AG08396 (cell line): ENCODE measurements around the gene CACNA1B.

ENCODE experiments used
- DNase-seq: peaks from one replicate; pipeline ENCODE4 v3.0.0; 2012; ENCODE audit warnings: low spot score, mixed read lengths

CACNA1B gene

GRCh38 chr9:137920753-137921152 lies 43.2 kb downstream of the CACNA1B start:
- DNase-seq, result no peak

DNA sequence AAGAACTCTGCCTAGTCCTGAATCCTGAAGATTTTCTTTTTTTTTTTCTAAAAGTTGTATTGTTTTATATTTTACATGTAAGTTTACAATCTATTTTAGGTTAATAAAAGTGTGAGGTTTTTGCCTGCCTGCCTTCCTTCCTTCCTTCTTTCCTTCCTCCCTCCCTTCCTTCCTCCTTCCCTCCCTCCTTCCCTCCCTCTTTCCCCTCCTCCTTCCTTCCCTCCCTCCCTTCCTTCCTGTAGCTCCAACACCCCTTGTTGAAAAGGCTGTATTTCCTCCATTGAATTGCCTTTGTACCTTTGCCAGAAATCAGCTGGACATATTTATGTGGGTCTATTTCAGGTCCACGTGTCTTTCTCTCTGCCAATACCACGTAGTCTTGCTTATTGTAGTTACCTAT lies 46.6 kb downstream of the CACNA1B start:
- DNase-seq, result no peak

- DNase-seq, result no peak
Observed at GRCh38 chr9:137924761-137925369, 47.3 kb downstream of the CACNA1B start.

DNA sequence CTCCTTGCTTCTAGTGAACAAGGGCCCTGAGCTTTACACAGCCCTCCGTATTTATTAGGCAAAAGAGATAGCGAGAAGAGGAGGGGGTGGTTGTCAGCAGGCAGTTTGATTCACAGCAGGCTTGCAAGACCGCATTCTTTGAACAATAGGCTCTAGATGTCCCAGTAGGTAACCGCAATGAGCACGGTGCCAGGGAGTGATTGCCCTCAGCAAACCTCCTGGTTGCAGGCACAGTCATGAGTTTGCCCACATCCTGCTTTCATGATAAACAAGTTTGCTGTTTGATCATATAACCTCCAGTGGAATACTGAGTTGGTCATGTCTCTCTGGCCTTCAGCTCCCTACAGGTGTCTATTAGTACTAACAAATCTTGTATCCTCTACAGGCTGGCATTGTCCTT lies 66.1 kb downstream of the CACNA1B start:
- no peak for DNase-seq

DNA sequence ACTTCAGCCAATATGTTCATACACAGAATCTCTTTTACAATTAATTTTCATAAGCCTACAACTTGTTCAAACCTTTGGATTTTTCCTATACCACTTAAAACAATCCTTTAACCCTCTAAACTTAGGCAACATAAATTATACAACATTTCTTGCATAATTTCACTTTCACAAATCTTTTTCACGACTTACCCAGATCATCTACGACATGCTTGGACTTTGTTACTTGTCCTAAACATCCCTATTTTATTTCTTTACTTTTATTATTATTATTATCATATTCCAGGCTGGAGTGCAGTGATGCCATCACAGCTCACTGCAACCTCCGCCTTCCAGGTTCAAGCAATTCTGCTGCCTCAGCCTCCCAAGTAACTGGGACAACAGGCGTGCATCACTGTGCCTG lies 68.0 kb downstream of the CACNA1B start:
- no peak for DNase-seq

DNA sequence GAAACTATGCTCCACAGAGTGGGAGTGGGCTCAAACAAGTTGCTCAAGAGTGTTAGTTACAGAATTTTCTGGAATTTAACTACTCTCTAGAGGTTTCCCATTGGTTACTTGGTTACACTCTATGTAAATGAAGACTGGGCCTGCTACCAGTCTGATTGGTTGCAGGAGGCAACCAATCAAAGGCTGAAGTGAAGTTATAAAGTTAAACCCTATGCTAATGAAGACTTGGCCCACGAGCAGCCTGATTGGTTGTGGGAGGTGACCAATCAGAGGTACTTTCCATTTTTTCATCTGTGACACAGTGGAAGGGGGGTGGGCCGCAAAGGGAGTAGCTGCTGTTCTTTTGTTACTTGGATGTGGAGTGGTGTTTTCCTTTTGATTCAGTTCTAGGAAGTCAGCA lies 69.4 kb downstream of the CACNA1B start:
- DNase-seq, result no peak

GRCh38 chr9:137948642-137949041 lies 71.1 kb downstream of the CACNA1B start:
- no peak for DNase-seq

GRCh38 chr9:137949260-137949659 lies 71.7 kb downstream of the CACNA1B start:
- no peak for DNase-seq

GRCh38 chr9:137951107-137951506 lies 73.5 kb downstream of the CACNA1B start:
- DNase-seq, result no peak

GRCh38 chr9:137951597-137952490 lies 74.3 kb downstream of the CACNA1B start:
- DNase-seq, result no peak

DNA sequence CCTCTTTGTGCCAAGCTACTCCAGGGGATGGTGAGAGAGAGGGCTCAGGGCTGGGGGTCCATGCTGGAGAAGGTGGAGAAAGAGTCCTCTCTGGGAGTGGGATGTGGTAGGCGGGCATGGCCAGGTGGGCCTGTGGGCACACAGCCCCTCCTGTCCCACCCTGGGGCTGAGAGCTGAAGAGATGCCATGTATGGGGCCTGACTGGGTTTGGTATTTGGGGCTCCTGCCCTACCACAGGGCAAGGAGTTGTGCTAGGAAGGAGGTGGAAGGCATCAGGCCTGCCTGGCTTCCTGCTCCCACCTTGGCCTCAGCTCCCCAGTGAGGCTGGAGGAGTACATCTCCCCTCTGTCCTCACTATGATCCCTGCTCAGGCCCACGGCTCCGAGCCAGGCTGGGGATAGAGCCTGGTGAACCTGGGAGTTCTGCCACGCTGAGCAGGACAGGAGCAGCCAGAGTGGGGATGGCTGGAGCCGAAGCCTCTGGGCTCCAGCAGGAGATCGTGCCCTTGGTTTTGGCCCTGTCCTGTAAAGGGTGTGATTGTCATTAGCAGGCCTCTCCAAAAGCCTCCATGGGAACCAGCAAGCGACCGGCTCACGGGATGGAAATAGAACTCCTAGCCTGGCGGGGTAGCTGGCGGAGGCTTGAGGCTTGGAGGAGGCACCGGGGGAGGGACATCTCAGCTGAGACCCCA lies 75.5 kb downstream of the CACNA1B start:
- DNase-seq, result no peak

GRCh38 chr9:137953683-137954438 lies 76.3 kb downstream of the CACNA1B start:
- peak; percentile 2 for DNase-seq

GRCh38 chr9:137955224-137955570 lies 77.6 kb downstream of the CACNA1B start:
- no peak for DNase-seq

- DNase-seq, result no peak
Observed at GRCh38 chr9:137955586-137955985, 78.0 kb downstream of the CACNA1B start.

- DNase-seq, result no peak
Observed at GRCh38 chr9:137956039-137956438, 78.5 kb downstream of the CACNA1B start.

DNA sequence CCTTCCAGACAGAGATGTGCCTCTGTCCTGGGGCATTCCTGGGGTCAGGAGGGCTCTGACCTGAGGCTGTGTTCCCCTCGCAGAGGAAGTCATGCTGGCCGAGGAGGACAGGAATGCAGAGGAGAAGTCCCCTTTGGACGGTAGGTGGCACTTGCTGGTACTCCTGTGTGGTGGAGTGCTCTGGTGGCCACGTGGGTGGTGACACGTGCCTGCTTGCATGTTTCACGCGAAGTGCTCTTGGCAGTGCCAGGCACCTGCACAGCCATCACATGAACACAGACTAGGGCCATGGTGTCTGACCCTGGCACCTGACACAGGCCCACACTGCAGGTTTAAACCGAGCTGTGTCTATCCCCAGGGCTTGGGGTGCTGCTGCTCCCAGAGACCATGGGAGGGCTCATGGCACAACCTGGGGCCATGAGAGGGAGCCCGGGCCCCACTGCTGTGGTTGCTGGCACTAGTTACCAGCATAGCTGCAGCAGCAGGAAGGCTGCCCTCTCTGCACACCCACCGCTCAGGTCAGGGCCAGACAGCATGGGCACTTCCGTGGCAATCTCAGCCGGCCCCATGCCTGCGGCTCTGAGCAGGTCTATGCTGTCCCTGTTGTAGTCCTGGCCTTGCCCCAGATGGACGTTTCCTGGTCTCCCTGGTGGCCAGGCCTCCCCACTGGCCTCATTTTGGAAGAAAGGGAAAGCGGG lies 79.3 kb downstream of the CACNA1B start:
- DNase-seq, result no peak

DNA sequence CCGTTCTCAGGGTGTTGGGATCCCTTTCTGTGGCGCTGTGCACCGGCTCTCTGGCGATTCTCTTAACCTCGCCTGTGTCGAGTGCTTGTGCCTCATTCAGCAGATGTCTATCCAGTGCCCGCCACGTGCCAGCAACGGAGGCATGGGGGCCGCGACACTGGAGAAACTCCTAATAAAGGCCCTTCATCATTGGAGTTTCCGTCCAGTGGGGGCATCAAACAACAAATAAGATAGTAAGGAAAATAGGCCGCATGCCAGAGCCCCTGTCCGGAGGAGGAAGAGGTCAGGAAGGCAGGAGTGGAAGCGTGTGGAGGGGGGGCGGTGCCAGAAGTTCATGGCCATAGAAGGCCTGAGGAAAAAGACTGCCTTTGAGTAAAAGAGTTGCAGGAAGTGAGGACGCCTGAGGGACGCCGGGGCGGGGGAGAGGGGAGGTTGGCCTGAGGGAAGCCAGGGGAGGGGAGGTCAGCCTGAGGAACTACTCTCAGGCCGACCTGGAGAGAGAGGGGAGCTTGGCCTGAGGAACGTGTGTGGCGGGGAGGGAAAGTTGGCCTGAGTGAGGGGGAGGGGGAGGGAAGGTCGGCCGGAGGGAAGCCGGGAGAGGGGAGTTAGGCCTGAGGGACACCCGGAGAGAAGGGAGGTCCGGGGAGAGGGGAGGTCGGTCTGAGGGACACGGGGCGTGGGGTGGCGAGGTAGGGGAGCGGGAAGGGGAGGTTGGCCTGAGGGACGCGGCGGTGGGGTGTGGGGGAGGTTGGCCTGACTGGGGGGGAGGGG lies 82.2 kb downstream of the CACNA1B start:
- DNase-seq, result no peak

GRCh38 chr9:137960496-137960895 lies 82.9 kb downstream of the CACNA1B start:
- no peak for DNase-seq

DNA sequence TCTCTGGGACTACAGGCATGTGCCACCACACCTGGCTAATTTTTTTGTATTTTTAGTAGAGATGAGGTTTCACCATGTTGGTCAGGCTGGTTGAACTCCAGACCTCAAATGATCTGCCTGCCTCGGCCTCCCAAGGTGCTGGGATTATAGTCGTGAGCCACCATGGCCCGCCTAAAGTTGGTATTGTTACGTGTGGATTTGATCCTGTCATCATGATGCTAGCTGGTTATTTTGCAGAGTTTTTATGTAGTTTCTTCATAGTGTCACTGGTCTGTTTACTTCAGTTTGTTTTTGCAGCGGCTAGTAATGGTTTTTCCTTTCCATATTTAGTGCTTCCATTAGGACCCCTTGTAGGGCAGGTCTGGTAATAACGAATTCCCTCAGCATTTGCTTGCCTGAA lies 85.9 kb downstream of the CACNA1B start:
- no peak for DNase-seq

DNA sequence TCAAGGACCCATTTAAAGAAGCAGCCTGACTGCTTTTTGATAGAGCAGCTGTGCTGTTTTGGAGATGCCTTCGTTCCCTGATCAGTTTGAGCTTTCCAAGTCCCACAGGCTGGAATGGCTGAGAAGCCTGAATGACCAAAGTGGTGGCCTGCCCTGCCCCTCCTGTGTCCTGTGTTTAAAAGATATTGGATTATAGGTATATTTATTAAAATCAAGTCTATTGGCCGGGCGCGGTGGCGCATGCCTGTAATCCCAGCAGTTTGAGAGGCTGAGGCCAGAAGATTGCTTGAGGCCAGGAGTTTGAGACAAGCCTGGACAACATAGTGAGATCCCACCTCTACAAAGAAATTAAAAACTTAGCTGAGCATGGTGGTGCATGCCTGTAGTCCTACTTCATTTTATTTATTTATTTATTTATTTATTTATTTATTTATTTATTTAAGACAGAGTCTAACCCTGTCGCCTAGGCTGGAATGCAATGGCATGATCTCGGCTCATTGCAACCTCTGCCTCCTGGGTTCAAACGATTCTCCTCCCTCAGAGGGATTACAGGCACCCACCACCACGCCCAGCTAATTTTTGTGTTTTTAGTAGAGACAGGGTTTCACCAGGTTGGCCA lies 87.7 kb downstream of the CACNA1B start:
- DNase-seq, result no peak
